ENCODE data around the gene ANXA3.

GRCh38 chr4:78648640-78649363, 97.2 kb downstream of the ANXA3 start:
- TF ChIP-seq POLR2AphosphoS5 (IDR thresholded peaks at IDR 0.05) (no peak), POLR2A (IDR thresholded peaks at IDR 0.05; ENCODE audit: low read depth) (no peak), CTCF (IDR thresholded peaks at IDR 0.05) (no peak)

Data from esophagus muscularis mucosa (tissue), 3 donors.